Stomach (tissue), 9 donors: ENCODE data around the gene FAM234B. TPM values are rescaled to one million over a fixed set of nuclear protein-coding genes. Genes with fewer than 3 reads are reported as not detected.

Experiments used
- DNase-seq, 2 donors: peaks; one replicate each; pipeline versions ENCODE4 v3.0.0 to v3.0.0-alpha.2; 2013 to 2019
- H3K27ac ChIP-seq, 5 donors: fragments of 200-600 bp in 4 of 5; sonication (generic) in 4 of 5; one replicate each; pipeline ENCODE4 v1.5.1; 2013 to 2019; ENCODE audit warnings: mild to moderate bottlenecking in 1 of 5, moderate library complexity in 1 of 5
- H3K27me3 ChIP-seq, 3 donors: fragments of 200-600 bp; sonication (generic); one replicate each; pipeline ENCODE4 v1.5.1; 2017 to 2019; ENCODE audit warnings: mixed run types in 1 of 3
- H3K36me3 ChIP-seq, 4 donors: fragments of 200-600 bp; sonication (generic); 1 replicate in 3 of 4; 2 replicates in 1 of 4; pipeline ENCODE4 v1.5.1; 2016 to 2019
- H3K4me1 ChIP-seq, 4 donors: fragments of 200-600 bp; sonication (generic); one replicate each; pipeline ENCODE4 v1.5.1; 2016 to 2019
- H3K4me3 ChIP-seq, 4 donors: fragments of 200-600 bp; sonication (generic) in 3 of 4; one replicate each; pipeline ENCODE4 v1.5.1; 2016 to 2019; ENCODE audit warnings: mild to moderate bottlenecking in 1 of 4
- H3K9me3 ChIP-seq, 4 donors: fragments of 200-600 bp; sonication (generic); one replicate each; pipeline ENCODE4 v1.5.1; 2016 to 2019
- EP300 ChIP-seq: sonication (generic); formaldehyde crosslinking; IDR thresholded peaks from one replicate; pipeline ENCODE4 v1.6.1; 2017; ENCODE audit warnings: antibody characterized with exemption
- POLR2A ChIP-seq, 4 donors: fragments of 450-650 bp; IDR thresholded peaks; one replicate each; pipeline ENCODE4 v1.6.1; 2016; ENCODE audit warnings: antibody characterized with exemption in 4 of 4, control low read depth in 2 of 4, mild to moderate bottlenecking in 1 of 4, moderate library complexity in 1 of 4
- POLR2AphosphoS5 ChIP-seq, 3 donors: sonication (generic); formaldehyde crosslinking; IDR thresholded peaks; one replicate each; pipeline ENCODE4 v1.6.1; 2016; ENCODE audit warnings: antibody characterized with exemption in 3 of 3
- WGBS, 5 donors: extraction: QIAGEN DNeasy Blood & Tissue Kit in 3 of 5; methylation state at CpG; one replicate each; pipeline versions ENCODE4 v1.1.5 to v1.1.7; 2013 to 2018; 5-methylcytosine and 5-hydroxymethylcytosine counted together
- intact Hi-C: fragments of 100-400 bp; cut with DNase I; formaldehyde crosslinking; loops from one replicate; pipeline ENCODE4 v1.15.1; 2023; ENCODE audit warnings: low total_unique reads
- polyA plus RNA-seq, 3 donors: library from polyadenylated mRNA; stranded (reverse); fragments of 200-250 nt; gene quantifications; one replicate each; pipeline ENCODE4 v1.2.3, GENCODE V29; 2013
- total RNA-seq, 5 donors: library from RNA; depleted of rRNA; stranded (reverse); fragments of >200 nt; gene quantifications; one replicate each; pipeline versions ENCODE4 v1.1.0 to v1.2.3, GENCODE V29; 2014 to 2016
- TF ChIP-seq, protein P1 (sequence below), 7 experiments: fragments of 450-650 bp in 4 of 7; fragments of 200-600 bp in 3 of 7; sonication (generic) in 3 of 7; IDR thresholded peaks; one replicate each; pipeline ENCODE4 v1.5.1; 2016 to 2019; ENCODE audit warnings: antibody characterized with exemption in 7 of 7, control low read depth in 2 of 7, mild to moderate bottlenecking in 1 of 7
- donor health status: healthy with polysubstance abuse.
- donor health status: Bipolar disorder and iron deficiency.
- donor health status: healthy.

FAM234B gene
- total and polyA plus RNA-seq, 8 donors, result 0.87 to 6.2 (median 2.5) TPM; not detected in 2

DNA sequence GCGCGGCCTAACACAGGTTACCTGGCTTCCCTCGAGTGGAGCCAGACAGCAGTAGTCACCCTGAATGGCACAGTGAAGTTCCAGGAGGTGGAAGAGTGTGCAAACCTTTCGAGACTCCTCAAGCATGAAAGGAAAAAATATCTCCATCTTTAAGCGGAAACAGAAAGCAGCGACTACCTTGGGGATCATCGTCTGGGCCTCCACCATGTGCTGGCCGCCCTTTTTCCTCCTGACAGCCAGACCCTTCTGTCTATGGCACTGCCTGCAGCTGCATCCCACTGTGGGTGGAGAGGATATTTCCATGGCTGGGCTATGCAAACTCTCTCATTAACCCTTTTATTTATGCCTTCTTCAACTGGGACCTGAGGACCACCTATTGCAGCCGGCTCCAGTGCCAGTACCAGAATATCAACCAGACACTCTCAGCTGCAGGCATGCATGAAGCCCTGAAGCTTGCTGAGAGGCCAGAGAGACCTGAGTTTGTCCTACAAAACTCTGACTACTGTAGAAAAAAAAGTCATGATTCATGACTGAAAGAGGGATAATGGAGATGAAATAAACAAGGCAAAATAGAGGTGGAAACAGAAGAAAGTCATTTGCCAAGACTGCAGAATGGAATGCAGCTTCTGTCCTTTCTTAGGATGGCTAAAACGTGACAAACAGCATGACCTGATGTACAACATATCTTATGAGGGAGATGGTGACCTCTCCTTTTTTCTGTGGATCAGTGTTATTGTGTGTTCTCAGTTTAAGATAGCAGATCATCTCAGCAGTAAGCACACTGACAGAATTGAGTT lies 41.7 kb upstream of the FAM234B start:
- intact Hi-C loops, result no loop called here
- H3K27ac ChIP-seq, result no peak overlapping the region
- no peak overlapping the region for H3K4me3 ChIP-seq
- H3K36me3 ChIP-seq, result no peaks in the 10 kb centered on the region
- no peaks in the 10 kb centered on the region for H3K27me3 ChIP-seq
- 93 to 98% (median 96%) methylated on average over 10 of the region's 10 CpGs for WGBS, 5 donors
- no peak for TF ChIP-seq EP300
- no peak for TF ChIP-seq POLR2AphosphoS5 (IDR thresholded peaks at IDR 0.05)
- no peak for TF ChIP-seq POLR2A (IDR thresholded peaks at IDR 0.05)
- TF ChIP-seq, protein P1, sequence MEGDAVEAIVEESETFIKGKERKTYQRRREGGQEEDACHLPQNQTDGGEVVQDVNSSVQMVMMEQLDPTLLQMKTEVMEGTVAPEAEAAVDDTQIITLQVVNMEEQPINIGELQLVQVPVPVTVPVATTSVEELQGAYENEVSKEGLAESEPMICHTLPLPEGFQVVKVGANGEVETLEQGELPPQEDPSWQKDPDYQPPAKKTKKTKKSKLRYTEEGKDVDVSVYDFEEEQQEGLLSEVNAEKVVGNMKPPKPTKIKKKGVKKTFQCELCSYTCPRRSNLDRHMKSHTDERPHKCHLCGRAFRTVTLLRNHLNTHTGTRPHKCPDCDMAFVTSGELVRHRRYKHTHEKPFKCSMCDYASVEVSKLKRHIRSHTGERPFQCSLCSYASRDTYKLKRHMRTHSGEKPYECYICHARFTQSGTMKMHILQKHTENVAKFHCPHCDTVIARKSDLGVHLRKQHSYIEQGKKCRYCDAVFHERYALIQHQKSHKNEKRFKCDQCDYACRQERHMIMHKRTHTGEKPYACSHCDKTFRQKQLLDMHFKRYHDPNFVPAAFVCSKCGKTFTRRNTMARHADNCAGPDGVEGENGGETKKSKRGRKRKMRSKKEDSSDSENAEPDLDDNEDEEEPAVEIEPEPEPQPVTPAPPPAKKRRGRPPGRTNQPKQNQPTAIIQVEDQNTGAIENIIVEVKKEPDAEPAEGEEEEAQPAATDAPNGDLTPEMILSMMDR (IDR thresholded peaks at IDR 0.05), result no peak
- peaks cover 20 to 44% (median 37%) of the 10 kb centered on the region in 4 donors for H3K4me1 ChIP-seq
- DNase-seq, result no peak
- H3K9me3 ChIP-seq, result no peaks in the 10 kb centered on the region

DNA sequence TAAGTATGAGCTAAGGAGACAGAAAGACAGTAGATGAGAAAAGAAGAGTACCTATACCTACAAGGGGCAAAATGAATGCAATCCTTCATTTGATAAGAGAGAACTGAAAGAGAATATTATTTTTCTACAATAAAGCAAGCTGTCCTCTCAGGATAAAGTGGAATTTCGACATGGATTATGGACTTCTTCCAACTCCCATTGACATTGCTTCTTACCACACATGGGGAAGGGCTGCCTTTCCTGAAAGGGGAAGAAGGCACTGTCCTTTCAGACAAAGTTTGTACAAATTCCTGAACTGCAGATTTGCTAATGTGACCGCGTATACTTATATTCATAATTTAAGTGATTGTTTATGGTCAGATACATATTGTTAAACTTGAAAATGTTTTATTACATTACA lies 39.8 kb upstream of the FAM234B start:
- Histone ChIP-seq H3K9me3 (no peaks in the 10 kb centered on the region), H3K27ac (no peak overlapping the region), H3K36me3 (no peaks in the 10 kb centered on the region), H3K4me1 (peaks cover 5 to 26% (median 20%) of the 10 kb centered on the region in 4 donors), H3K27me3 (no peaks in the 10 kb centered on the region), H3K4me3 (no peak overlapping the region)
- DNase-seq, result no peak
- intact Hi-C loops, result no loop called here
- TF ChIP-seq EP300, result no peak
- TF ChIP-seq POLR2A (IDR thresholded peaks at IDR 0.05), result no peak
- TF ChIP-seq, protein P1 (IDR thresholded peaks at IDR 0.05), result no peak
- TF ChIP-seq POLR2AphosphoS5 (IDR thresholded peaks at IDR 0.05), result no peak
- WGBS, 5 donors, result 67 to 86% (median 82%) methylated on average over 3 of the region's 3 CpGs

DNA sequence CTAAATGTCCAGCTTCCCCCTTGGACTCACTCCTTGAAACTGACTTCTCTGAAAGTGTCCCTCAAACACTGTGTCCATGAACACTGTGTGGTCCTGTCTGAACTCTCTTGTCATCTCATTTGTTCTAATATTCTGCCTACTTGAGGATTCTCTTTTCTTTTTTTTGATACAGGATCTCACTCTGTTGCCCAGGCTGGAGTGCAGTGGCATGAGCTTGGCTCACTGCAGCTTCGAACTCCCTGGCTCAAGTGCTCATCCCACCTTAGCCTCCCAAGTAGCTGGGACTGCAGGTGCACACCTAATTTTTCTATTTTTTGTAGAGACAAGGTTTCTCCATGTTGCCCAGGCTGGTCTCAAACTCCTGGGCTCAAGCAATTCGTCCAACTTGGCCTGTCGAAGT lies 39.2 kb upstream of the FAM234B start:
- Histone ChIP-seq H3K9me3 (no peaks in the 10 kb centered on the region), H3K4me1 (peaks cover 5 to 22% (median 15%) of the 10 kb centered on the region in 4 donors), H3K36me3 (no peaks in the 10 kb centered on the region), H3K27me3 (no peaks in the 10 kb centered on the region), H3K27ac (no peak overlapping the region), H3K4me3 (no peak overlapping the region)
- TF ChIP-seq POLR2AphosphoS5 (IDR thresholded peaks at IDR 0.05) (no peak), POLR2A (IDR thresholded peaks at IDR 0.05) (no peak)
- DNase-seq, result no peak
- WGBS, 5 donors, result 40 to 71% (median 67%) methylated on average over 3 of the region's 3 CpGs
- intact Hi-C loops, result no loop called here

DNA sequence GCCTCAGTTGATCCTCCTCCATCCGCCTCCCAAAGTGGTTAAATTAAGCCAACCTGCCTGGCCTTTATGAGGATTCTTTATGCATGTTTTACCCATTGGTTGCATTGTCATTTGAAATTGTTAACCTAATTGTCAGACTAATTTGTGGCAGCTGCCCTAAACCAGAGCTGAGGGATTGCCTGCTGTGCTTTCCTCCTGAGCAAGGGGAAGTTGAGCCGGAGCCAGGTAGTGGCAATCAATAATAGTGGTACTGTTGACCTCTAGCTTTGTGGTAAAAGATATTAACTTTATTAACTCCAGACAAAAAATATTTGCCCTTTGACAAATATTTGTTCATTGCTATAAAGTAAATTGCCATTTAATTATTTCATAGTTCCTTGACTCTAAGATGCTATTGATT lies 38.5 kb upstream of the FAM234B start:
- whole genome bisulfite sequencing, 5 donors, result 43 to 69% (median 64%) methylated on average over 2 of the region's 2 CpGs
- intact Hi-C loops, result no loop called here
- H3K36me3 ChIP-seq, result no peaks in the 10 kb centered on the region
- TF ChIP-seq, protein P1 (IDR thresholded peaks at IDR 0.05), result no peak
- TF ChIP-seq POLR2A (IDR thresholded peaks at IDR 0.05), result no peak
- TF ChIP-seq POLR2AphosphoS5 (IDR thresholded peaks at IDR 0.05), result no peak
- no peak for TF ChIP-seq EP300
- H3K4me3 ChIP-seq, result no peak overlapping the region
- no peak overlapping the region for H3K27ac ChIP-seq
- H3K4me1 ChIP-seq, result peaks cover 5 to 18% (median 13%) of the 10 kb centered on the region in 4 donors
- DNase-seq, result peak; percentile 63 to 65
- H3K9me3 ChIP-seq, result no peaks in the 10 kb centered on the region
- H3K27me3 ChIP-seq, result no peaks in the 10 kb centered on the region
